Measurements from ENCODE around the gene SUSD3.

The SUSD3 gene

DNA sequence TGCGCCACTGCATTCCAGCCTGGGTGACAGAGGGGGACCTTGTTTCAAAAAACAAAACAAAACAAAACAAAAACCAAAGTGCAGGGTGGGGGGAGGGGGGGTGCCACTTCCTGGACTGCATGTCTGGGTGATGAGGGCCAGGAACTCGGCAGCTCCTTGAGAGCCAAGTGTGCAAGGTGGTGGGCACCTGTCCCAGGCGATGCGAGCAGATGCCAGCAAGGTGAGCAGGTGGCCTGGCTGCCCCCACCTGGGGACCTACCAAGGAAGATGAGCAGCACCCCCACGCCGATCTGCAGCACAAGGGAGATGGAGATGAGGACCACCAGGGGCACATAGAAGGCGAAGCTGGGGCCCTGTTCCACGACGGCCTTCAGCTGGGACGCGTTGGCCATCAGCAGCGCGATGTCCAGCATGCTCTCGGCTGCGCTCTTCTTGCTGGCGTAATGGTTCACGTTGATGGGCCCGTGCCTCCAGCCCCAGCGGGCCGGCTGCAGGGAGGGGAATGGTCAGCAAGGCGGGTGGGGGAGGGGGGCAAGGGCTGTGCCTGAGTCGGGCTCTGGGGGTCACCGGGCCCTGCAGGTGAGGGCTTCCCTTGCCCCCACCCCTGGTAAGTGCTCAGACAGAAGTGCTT lies 67.8 kb downstream of the SUSD3 start:
- H3K4me3 ChIP-seq (ENCODE audit: low read depth, low read length): no peak overlapping the region
- no peaks in the 10 kb centered on the region for H3K9me3 ChIP-seq (ENCODE audit: severe bottlenecking)
- no peaks in the 10 kb centered on the region for H3K27me3 ChIP-seq (ENCODE audit: insufficient read depth, low read depth, severe bottlenecking)
- peaks cover 3% of the 10 kb centered on the region; the same call in 1 of the 2 replicates for H3K36me3 ChIP-seq
- TF ChIP-seq CTCF (IDR thresholded peaks at IDR 0.05; ENCODE audit: low read depth, low read length): no peak
- DNase-seq: no peak
- no peak overlapping the region for H3K27ac ChIP-seq

DNA sequence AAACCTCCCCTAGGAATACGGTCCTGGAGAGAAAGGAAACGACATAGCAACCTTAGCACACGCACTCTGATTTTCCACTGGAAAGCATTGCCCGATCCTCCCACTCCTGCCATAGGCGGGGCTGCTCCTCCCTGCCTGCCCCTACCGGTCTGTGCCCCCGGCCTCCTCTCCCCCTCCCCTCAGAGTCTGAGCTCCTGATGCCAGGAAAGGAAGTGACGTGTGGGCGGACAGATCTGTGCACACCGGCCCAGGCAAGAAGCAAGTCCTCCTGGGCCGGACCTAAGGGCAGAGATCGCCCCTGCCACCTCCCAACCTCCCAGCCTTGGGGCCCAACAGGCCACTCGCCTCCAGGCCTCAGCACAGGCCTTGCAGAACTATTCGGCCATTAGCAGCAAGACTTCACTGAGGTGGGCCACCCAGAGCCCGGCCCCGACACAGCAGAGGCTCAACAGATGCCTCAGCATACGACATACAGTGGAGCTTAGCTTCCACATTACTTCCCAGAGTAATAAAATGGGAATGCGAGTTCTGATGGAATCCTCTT lies 68.4 kb downstream of the SUSD3 start:
- peaks cover 3% of the 10 kb centered on the region; the same call in 1 of the 2 replicates for H3K36me3 ChIP-seq
- H3K27ac ChIP-seq: no peak overlapping the region
- no peak overlapping the region for H3K4me3 ChIP-seq (ENCODE audit: low read depth, low read length)
- no peak for TF ChIP-seq CTCF (IDR thresholded peaks at IDR 0.05; ENCODE audit: low read depth, low read length)
- H3K27me3 ChIP-seq (ENCODE audit: insufficient read depth, low read depth, severe bottlenecking): no peaks in the 10 kb centered on the region
- no peaks in the 10 kb centered on the region for H3K9me3 ChIP-seq (ENCODE audit: severe bottlenecking)
- no peak for DNase-seq

DNA sequence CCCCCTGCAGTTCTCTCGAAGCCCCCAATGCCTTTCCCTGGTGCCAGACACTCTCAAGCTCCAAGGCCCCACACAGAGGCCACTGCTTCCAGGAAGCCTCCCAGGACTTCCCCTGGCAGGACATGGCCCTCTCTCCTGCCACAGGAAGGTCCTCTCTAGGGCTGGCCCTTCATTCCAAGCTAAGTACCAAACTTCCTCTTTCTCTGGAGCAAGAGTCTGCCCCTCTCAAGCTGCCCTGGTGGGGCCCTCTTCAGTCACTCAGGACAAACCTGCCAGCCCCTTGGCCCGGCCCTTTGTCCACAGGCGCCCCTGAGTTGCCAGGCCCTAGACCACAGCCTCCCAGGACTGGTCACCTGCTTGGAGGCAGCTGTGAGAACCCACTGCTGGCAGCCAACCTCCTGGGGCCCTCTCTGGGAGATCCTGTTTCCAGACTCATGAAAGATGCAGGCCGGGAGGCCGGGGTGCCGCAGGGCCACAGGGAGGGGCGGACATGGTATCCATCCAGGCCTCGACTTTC lies 69.0 kb downstream of the SUSD3 start:
- Histone ChIP-seq H3K36me3 (peaks cover 3% of the 10 kb centered on the region; the same call in 1 of the 2 replicates), H3K4me3 (ENCODE audit: low read depth, low read length) (no peak overlapping the region), H3K9me3 (ENCODE audit: severe bottlenecking) (no peaks in the 10 kb centered on the region), H3K27ac (no peak overlapping the region), H3K27me3 (ENCODE audit: insufficient read depth, low read depth, severe bottlenecking) (no peaks in the 10 kb centered on the region)
- DNase-seq: no peak
- TF ChIP-seq CTCF (IDR thresholded peaks at IDR 0.05; ENCODE audit: low read depth, low read length): no peak

- H3K4me3 ChIP-seq (ENCODE audit: low read depth, low read length): no peak overlapping the region
- DNase-seq: no peak
- TF ChIP-seq CTCF (IDR thresholded peaks at IDR 0.05; ENCODE audit: low read depth, low read length): no peak
- H3K9me3 ChIP-seq (ENCODE audit: severe bottlenecking): no peaks in the 10 kb centered on the region
- no peak overlapping the region for H3K27ac ChIP-seq
- H3K27me3 ChIP-seq (ENCODE audit: insufficient read depth, low read depth, severe bottlenecking): no peaks in the 10 kb centered on the region
- peaks cover 3% of the 10 kb centered on the region; the same call in 1 of the 2 replicates for H3K36me3 ChIP-seq
These were observed 69.7 kb downstream of the SUSD3 start for GRCh38 chr9:93128011-93128714.

GRCh38 chr9:93128715-93129224 lies 70.3 kb downstream of the SUSD3 start:
- no peak overlapping the region for H3K27ac ChIP-seq
- H3K4me3 ChIP-seq (ENCODE audit: low read depth, low read length): no peak overlapping the region
- TF ChIP-seq CTCF (IDR thresholded peaks at IDR 0.05; ENCODE audit: low read depth, low read length): no peak
- DNase-seq: no peak
- H3K36me3 ChIP-seq: peaks cover 3% of the 10 kb centered on the region; the same call in 1 of the 2 replicates
- no peaks in the 10 kb centered on the region for H3K27me3 ChIP-seq (ENCODE audit: insufficient read depth, low read depth, severe bottlenecking)
- no peaks in the 10 kb centered on the region for H3K9me3 ChIP-seq (ENCODE audit: severe bottlenecking)

Data from WERI-Rb-1 (cell line).